Gastroesophageal sphincter (tissue), 4 donors: Measurements from ENCODE around the gene SMARCD1. TPM values are rescaled to one million over a fixed set of nuclear protein-coding genes. Genes with fewer than 3 reads are reported as not detected.
"Not testable (repeated sequence)": the region's sequence is repeated elsewhere in the genome, so short reads cannot be mapped to it uniquely, and the experiment has no call there.

Experiments used
- ATAC-seq: fragments of 150-250 bp; one replicate; pipeline ENCODE4 v1.9.1; 2016; ENCODE audit warnings: mild to moderate bottlenecking, moderate library complexity
- H3K27ac ChIP-seq, 4 donors: fragments of 200-600 bp; sonication (generic) in 3 of 4; 1 replicate in 3 of 4; 2 replicates in 1 of 4; pipeline ENCODE4 v1.5.1; 2016 to 2019
- H3K27me3 ChIP-seq: fragments of 200-600 bp; sonication (generic); one replicate; pipeline ENCODE4 v1.5.1; 2019
- H3K36me3 ChIP-seq, 2 donors: fragments of 200-600 bp; sonication (generic); one replicate each; pipeline ENCODE4 v1.5.1; 2019; ENCODE audit warnings: control low read depth in 1 of 2
- H3K4me1 ChIP-seq, 3 donors: fragments of 200-600 bp; sonication (generic); 1 replicate in 2 of 3; 2 replicates in 1 of 3; pipeline ENCODE4 v1.5.1; 2016 to 2019; ENCODE audit warnings: control low read depth in 2 of 3
- H3K4me3 ChIP-seq, 2 donors: fragments of 200-600 bp; sonication (generic); one replicate each; pipeline ENCODE4 v1.5.1; 2019; ENCODE audit warnings: mild to moderate bottlenecking in 1 of 2, moderate library complexity in 1 of 2
- H3K9me3 ChIP-seq, 3 donors: fragments of 200-600 bp; sonication (generic); one replicate each; pipeline ENCODE4 v1.5.1; 2017 to 2019; ENCODE audit warnings: control low read depth in 2 of 3
- CTCF ChIP-seq, 4 experiments: fragments of 200-600 bp in 2 of 4; fragments of 450-650 bp in 2 of 4; sonication (generic) in 1 of 4; IDR thresholded peaks; one replicate each; pipeline ENCODE4 v1.5.1; 2017 to 2019; ENCODE audit warnings: antibody characterized with exemption in 4 of 4, mild to moderate bottlenecking in 2 of 4, moderate library complexity in 2 of 4
- EP300 ChIP-seq: sonication (generic); formaldehyde crosslinking; IDR thresholded peaks from one replicate; pipeline ENCODE4 v1.6.1; 2017; ENCODE audit warnings: antibody characterized with exemption, mild to moderate bottlenecking
- POLR2A ChIP-seq, 2 donors: fragments of 450-650 bp; IDR thresholded peaks; one replicate each; pipeline ENCODE4 v1.6.1; 2017; ENCODE audit warnings: antibody characterized with exemption in 2 of 2, mild to moderate bottlenecking in 2 of 2, moderate library complexity in 1 of 2
- POLR2AphosphoS5 ChIP-seq: sonication (generic); formaldehyde crosslinking; IDR thresholded peaks from one replicate; pipeline ENCODE4 v1.6.1; 2017; ENCODE audit warnings: antibody characterized with exemption
- WGBS, 2 donors: methylation state at CpG; one replicate each; pipeline ENCODE4 v1.1.5; 2018; ENCODE audit warnings: low coverage in 1 of 2; 5-methylcytosine and 5-hydroxymethylcytosine counted together
- total RNA-seq, 4 donors: library from RNA; depleted of rRNA; stranded (reverse); fragments of >200 nt; gene quantifications; one replicate each; pipeline ENCODE4 v1.1.0, GENCODE V29; 2016

The SMARCD1 gene
- total RNA-seq, 4 donors from 2014 or later = 26.6 to 52.8 (median 44.2) TPM

- H3K9me3 ChIP-seq = no peaks in the 10 kb centered on the region
- no peak for TF ChIP-seq POLR2A (IDR thresholded peaks at IDR 0.05)
- TF ChIP-seq POLR2AphosphoS5 = no peak
- no peak for TF ChIP-seq EP300
- no peak for TF ChIP-seq CTCF (IDR thresholded peaks at IDR 0.05)
- H3K27me3 ChIP-seq = no peaks in the 10 kb centered on the region
- H3K27ac ChIP-seq = no peak overlapping the region
- H3K36me3 ChIP-seq = no peaks in the 10 kb centered on the region
- H3K4me1 ChIP-seq = peaks cover 0 to 23% (median 0%) of the 10 kb centered on the region in 3 donors
- WGBS, 2 donors = 72% methylated on average over 2 of the region's 46 CpGs; no CpG with 5 or more reads in 1 of the 2 donors
- H3K4me3 ChIP-seq = no peak overlapping the region
- ATAC-seq = no peak
Measured at GRCh38 chr12:50081096-50081808, 3.9 kb upstream of the SMARCD1 start.

GRCh38 chr12:50082644-50083043 is 2.5 kb upstream of the SMARCD1 start:
- Histone ChIP-seq H3K27me3 (no peaks in the 10 kb centered on the region), H3K9me3 (no peaks in the 10 kb centered on the region), H3K27ac (no peak overlapping the region), H3K4me1 (peaks cover 0 to 35% (median 0%) of the 10 kb centered on the region in 3 donors), H3K36me3 (peaks cover 0 to 12% of the 10 kb centered on the region in 2 donors), H3K4me3 (no peak overlapping the region)
- WGBS, 2 donors = 73% methylated on average over 7 of the region's 7 CpGs; no CpG with 5 or more reads in 1 of the 2 donors
- ATAC-seq = no peak
- TF ChIP-seq POLR2AphosphoS5 (no peak), EP300 (no peak), POLR2A (IDR thresholded peaks at IDR 0.05) (no peak), CTCF (IDR thresholded peaks at IDR 0.05) (no peak)

DNA sequence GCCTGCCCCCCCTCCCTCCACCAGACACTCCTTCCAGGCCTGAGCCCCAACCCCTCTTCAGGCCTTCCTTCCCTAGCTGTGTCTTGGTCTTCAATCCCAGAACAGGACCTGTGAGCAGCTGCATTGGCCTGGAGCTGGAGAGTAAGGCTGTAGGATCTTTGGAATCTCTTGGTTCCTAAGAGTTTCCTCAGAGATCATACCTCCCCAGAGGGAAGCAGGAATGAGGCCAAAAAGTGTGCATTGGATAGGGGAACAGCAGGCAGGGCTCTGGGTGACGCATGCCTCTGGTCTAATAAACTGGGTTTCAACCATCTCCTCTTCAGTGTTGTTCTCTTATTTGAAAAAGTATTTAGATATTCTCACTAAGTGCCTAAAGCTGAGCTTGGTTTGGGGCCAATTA is 1.8 kb upstream of the SMARCD1 start:
- no peaks in the 10 kb centered on the region for H3K9me3 ChIP-seq
- H3K27ac ChIP-seq = no peak overlapping the region
- TF ChIP-seq EP300 (no peak), POLR2A (IDR thresholded peaks at IDR 0.05) (no peak), CTCF (IDR thresholded peaks at IDR 0.05) (no peak), POLR2AphosphoS5 (no peak)
- H3K27me3 ChIP-seq = no peaks in the 10 kb centered on the region
- H3K4me3 ChIP-seq = no peak overlapping the region
- peaks cover 0 to 19% of the 10 kb centered on the region in 2 donors for H3K36me3 ChIP-seq
- peaks cover 0 to 41% (median 0%) of the 10 kb centered on the region in 3 donors for H3K4me1 ChIP-seq
- ATAC-seq = no peak
- 82 to 100% methylated on average over 1 of the region's 1 CpG for WGBS, 2 donors

DNA sequence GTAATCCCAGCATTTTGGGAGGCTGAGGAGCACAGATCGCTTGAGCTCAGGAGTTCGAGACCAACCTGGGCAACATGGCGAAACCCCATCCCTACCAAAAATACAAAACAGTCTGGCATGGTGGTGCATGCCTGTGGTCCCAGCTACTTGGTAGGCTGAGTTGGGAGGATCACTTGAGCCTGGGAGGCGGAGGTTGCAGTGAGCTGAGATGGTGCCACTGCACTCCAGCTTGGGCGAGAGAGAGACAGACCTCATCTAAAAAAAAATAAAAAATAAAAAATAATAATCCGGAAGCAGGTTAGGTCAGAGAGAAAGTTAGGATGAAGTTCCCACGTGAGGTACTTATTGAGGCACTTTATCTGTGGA is 750 bp upstream of the SMARCD1 start:
- H3K27me3 ChIP-seq, ATAC-seq, H3K9me3 ChIP-seq: not testable (repeated sequence)
- Histone ChIP-seq H3K4me3 (peak overlapping the region; percentile 58 to 73), H3K36me3 (peaks cover 0 to 30% of the 10 kb centered on the region in 2 donors), H3K4me1 (peaks cover 0 to 51% (median 0%) of the 10 kb centered on the region in 3 donors), H3K27ac (peak overlapping the region; percentile 89 to 99 (median 94))
- WGBS, 2 donors = 6 to 25% methylated on average over 2 to 6 of the region's 7 CpGs

- 0 to 7% methylated on average over 1 to 7 of the region's 8 CpGs for WGBS, 2 donors
- TF ChIP-seq POLR2AphosphoS5 = no peak
- H3K36me3 ChIP-seq = peaks cover 2 to 42% of the 10 kb centered on the region in 2 donors
- no peak for ATAC-seq
- peak overlapping the region; percentile 89 to 99 (median 94) for H3K27ac ChIP-seq
- H3K27me3 ChIP-seq = no peaks in the 10 kb centered on the region
- peak overlapping the region; percentile 58 to 73 for H3K4me3 ChIP-seq
- peaks cover 0 to 51% (median 0%) of the 10 kb centered on the region in 3 donors for H3K4me1 ChIP-seq
- H3K9me3 ChIP-seq = no peaks in the 10 kb centered on the region
Measured at GRCh38 chr12:50085615-50086072, 502 bp downstream of the SMARCD1 start.

GRCh38 chr12:50086148-50086547 is 1.0 kb downstream of the SMARCD1 start:
- H3K4me1 ChIP-seq = peaks cover 0 to 48% (median 0%) of the 10 kb centered on the region in 3 donors
- peak overlapping the region; percentile 89 to 99 (median 94) for H3K27ac ChIP-seq
- H3K4me3 ChIP-seq = peak overlapping the region; percentile 58 to 73
- H3K27me3 ChIP-seq = no peaks in the 10 kb centered on the region
- no peak for ATAC-seq
- H3K9me3 ChIP-seq = no peaks in the 10 kb centered on the region
- TF ChIP-seq POLR2AphosphoS5 = no peak
- no peak for TF ChIP-seq EP300
- TF ChIP-seq POLR2A (IDR thresholded peaks at IDR 0.05) = no peak
- TF ChIP-seq CTCF (IDR thresholded peaks at IDR 0.05) = no peak
- peaks cover 2 to 47% of the 10 kb centered on the region in 2 donors for H3K36me3 ChIP-seq
- WGBS, 2 donors = no CpG with 5 or more reads among the region's 5 CpGs
